HG02571 (cell line): Measurements from ENCODE around the gene PSMD6.

ENCODE experiments used
- ATAC-seq: cut with Tn5 transposase; IDR thresholded peaks from one replicate; pipeline ENCODE4 v1.9.1; 2021; ENCODE audit warnings: mild to moderate bottlenecking, moderate library complexity; ENCODE audit not compliant: unreplicated experiment

Gene PSMD6

GRCh38 chr3:64011685-64012084 lies 11.6 kb downstream of the PSMD6 start:
- no peak for ATAC-seq

- no peak for ATAC-seq
Observed at GRCh38 chr3:64010199-64010598, 13.1 kb downstream of the PSMD6 start.

GRCh38 chr3:64009528-64009927 lies 13.8 kb downstream of the PSMD6 start:
- no peak for ATAC-seq

GRCh38 chr3:64008487-64009351 lies 14.6 kb downstream of the PSMD6 start:
- no peak for ATAC-seq

- ATAC-seq, result no peak
Observed at GRCh38 chr3:64008017-64008416, 15.3 kb downstream of the PSMD6 start.

GRCh38 chr3:64003589-64003988 lies 19.7 kb downstream of the PSMD6 start:
- no peak for ATAC-seq

GRCh38 chr3:64002233-64002632 lies 21.1 kb downstream of the PSMD6 start:
- no peak for ATAC-seq

GRCh38 chr3:64000453-64001055 lies 22.7 kb downstream of the PSMD6 start:
- no peak for ATAC-seq

GRCh38 chr3:63998852-63999754 lies 24.2 kb downstream of the PSMD6 start:
- no peak for ATAC-seq

- no peak for ATAC-seq
Observed at GRCh38 chr3:63995086-63995485, 28.2 kb downstream of the PSMD6 start.

GRCh38 chr3:63993653-63994079 lies 29.6 kb downstream of the PSMD6 start:
- peak; percentile 87 for ATAC-seq

GRCh38 chr3:63992516-63993209 lies 30.6 kb downstream of the PSMD6 start:
- no peak for ATAC-seq

- ATAC-seq, result no peak
Observed at GRCh38 chr3:63991666-63992065, 31.6 kb downstream of the PSMD6 start.

- no peak for ATAC-seq
Observed at GRCh38 chr3:63990733-63991132, 32.6 kb downstream of the PSMD6 start.

GRCh38 chr3:63990204-63990603 lies 33.1 kb downstream of the PSMD6 start:
- ATAC-seq, result no peak

GRCh38 chr3:63988943-63989342 lies 34.4 kb downstream of the PSMD6 start:
- ATAC-seq, result no peak

- ATAC-seq, result no peak
Observed at GRCh38 chr3:63986831-63987230, 36.5 kb downstream of the PSMD6 start.

GRCh38 chr3:63986146-63986545 lies 37.1 kb downstream of the PSMD6 start:
- no peak for ATAC-seq

GRCh38 chr3:63984391-63984790 lies 38.9 kb downstream of the PSMD6 start:
- ATAC-seq, result no peak

- ATAC-seq, result no peak
Observed at GRCh38 chr3:63981980-63982379, 41.3 kb downstream of the PSMD6 start.
